GM21576 (cell line): ENCODE results near the gene PSPH.

Experiments
- ATAC-seq: cut with Tn5 transposase; IDR thresholded peaks from one replicate; pipeline ENCODE4 v1.9.1; 2021; ENCODE audit warnings: mild to moderate bottlenecking, moderate library complexity; ENCODE audit not compliant: unreplicated experiment

Gene PSPH

DNA sequence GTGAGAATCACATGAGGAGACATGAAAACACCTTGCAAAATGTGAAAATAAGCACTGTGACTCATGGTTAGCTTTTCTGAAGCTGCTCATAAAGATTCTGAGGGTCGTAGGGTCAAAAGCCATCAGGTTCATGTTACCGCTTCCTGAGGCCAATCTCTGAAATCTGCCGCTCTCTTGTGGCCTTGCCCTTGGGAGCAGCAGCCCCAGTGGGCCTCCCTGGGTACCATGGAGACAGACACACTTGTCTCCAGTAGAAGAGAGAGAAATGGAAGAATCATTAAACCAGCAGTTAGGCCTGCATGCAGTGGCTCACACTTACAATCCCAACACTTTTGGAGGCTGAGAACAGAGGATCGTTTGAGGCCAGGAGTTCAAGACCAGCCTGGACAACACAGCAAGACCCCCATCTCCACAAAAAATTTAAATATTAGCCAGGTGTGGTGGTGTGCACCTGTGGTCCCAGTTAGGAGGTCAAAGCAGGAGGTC is 44.0 kb downstream of the PSPH start:
- ATAC-seq: no peak

GRCh38 chr7:56003749-56004148 is 47.5 kb downstream of the PSPH start:
- no peak for ATAC-seq

DNA sequence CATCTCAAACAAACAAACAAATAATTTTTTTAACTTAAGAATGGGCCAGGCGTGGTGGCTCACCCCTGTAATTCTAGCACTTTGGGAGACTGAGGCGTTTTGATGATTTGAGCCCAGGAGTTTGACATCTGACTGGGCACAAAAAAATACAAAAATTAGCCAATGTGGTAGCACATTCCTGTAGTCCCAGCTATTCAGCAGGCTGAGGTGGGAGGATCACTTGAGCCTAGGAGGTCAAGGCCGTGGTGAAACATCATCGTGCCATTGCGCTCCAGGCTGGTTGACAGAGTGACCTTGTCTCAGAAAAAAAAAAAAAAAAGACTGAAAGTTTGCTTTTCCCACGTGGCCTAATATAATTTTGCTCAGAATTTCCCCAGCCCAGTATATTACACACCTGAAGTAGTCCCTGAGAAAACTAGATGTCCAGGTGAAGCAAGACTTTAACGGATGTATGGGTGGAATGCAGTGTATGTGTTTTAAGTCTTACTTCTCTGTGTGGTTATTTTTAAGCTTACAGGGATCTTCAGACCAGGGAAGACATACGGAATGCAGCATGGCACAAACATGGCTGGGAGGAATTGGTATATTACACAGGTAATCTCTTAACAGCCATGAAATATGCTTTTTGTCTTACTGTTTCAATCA is 54.3 kb downstream of the PSPH start:
- no peak for ATAC-seq

DNA sequence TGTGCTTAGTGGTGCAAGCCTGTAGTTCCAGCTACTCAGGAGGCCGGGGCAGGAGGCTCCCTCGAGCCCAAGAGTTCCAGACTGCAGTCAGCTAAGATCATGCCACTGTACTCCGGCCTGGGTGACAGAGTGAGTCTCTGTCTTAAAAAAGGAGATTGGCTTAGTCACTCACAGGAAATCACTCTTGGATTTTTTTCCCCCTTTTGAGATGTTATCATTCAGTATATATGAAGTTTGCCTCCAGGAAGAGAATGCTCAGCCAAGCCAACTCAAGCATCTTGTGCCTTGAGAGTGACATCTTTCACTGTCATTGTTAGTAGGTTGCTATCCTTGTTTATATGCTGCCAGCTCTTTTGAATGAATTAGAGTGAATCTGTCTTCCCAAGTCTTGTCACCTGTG is 58.9 kb downstream of the PSPH start:
- ATAC-seq: no peak

DNA sequence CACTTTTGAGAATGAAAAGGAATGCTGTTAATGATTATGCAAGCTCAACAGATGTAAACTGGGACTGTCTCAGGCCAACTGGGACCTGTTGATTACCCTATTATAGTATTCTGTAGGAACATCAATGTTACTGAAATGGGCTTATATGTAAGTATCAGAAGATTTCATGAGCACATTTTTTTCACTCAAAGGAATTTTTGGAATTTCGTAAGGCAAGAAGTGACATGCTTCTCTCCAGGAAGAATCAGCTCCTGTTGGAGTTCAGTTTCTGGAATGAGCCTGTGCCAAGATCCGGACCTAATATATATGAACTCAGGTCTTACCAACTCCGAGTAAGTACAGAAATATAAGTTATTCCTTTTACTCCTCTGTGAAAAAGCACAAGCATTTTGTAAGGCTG is 67.7 kb downstream of the PSPH start:
- no peak for ATAC-seq

GRCh38 chr7:55980266-55980665 is 71.0 kb downstream of the PSPH start:
- ATAC-seq: no peak

DNA sequence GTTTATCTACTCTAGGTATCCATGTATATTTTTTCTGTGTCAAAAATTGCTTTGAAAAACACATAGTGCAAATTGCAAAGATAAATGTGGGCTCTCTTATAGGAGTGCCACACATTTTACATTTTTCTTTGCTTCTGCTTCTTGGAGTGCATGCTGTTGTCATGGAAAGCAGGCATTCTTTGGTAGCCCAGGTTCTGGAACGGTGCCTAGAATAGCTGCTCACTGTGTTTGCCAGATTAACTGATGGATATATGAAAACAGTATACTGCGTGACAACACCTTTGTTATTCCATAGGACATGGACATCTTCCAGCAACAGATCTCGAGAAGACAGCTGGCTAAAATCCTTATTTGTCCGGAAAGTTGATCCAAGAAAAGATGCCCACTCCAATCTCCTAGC is 73.4 kb downstream of the PSPH start:
- ATAC-seq: no peak

DNA sequence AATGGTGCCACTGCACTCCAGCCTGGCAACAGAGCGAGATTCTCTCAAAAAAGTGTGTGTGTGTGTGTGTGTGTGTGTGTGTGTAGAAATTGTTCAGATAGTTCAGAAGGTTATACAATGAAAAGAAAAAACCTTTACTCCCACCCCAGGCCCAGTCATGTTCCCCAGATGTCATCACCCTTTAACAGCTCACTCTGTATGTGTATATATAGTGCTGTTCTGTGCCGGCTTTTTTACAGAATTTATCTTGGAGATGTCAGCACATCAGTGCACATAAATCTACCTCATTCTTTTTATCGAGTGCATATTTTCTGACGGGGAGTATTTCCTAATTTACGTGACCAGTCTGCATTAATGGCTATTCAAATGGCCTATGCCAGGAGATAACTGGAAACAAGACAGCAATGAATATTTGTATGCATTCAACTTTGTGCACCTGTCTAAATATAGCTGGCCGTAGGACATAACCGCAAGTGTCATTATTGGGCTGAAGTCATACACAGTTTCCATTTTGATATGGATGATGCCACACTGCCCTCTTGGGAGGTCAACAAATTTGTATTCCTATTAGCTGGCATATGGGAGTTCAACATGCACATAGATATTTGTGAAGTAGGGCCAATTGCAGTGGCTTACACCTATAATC is 75.1 kb downstream of the PSPH start:
- no peak for ATAC-seq

DNA sequence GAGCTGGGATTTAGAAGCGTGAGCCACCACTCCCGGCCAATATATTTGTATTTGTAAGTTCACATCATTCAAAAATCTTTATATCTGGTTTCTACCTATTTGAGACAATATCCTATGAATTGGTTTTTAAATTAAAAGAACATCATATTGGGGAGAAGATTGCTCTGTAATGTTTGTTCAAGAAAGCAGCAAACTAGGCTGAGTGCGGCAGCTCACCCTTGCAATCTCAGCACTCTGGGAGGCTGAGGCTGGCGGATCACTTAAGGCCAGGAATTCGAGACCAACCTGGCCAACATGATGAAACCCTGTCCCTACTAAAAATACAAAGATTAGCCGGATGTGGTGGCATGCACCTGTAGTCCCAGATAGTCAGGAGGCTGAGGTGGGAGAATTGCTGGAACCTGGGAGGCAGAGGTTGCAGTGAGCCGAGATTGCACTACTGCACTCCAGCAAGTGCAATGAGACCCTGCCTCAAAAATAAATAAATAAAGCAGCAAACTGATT is 77.4 kb downstream of the PSPH start:
- no peak for ATAC-seq

GRCh38 chr7:55970978-55971377 is 80.3 kb downstream of the PSPH start:
- ATAC-seq: no peak

- ATAC-seq: no peak
Measured at GRCh38 chr7:55970561-55970960, 80.7 kb downstream of the PSPH start.

DNA sequence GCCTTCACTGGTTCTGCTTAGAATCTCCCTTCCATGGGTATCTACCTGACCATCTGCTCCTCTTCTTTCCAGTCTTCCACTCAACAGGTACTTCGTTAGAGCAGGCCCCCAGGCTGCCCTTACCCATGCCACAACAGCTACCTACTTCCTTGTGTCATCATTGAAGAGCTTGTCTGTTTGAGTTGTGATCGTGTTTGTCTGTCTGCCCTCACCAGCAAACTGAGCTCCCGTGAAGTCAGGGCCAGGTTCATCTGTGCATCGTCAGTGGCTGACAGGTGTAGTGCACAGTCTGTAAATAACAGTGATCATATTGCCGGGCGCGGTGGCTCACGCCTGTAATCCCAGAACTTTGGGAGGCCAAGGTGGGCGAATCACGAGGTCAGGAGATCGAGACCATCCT is 81.9 kb downstream of the PSPH start:
- no peak for ATAC-seq

DNA sequence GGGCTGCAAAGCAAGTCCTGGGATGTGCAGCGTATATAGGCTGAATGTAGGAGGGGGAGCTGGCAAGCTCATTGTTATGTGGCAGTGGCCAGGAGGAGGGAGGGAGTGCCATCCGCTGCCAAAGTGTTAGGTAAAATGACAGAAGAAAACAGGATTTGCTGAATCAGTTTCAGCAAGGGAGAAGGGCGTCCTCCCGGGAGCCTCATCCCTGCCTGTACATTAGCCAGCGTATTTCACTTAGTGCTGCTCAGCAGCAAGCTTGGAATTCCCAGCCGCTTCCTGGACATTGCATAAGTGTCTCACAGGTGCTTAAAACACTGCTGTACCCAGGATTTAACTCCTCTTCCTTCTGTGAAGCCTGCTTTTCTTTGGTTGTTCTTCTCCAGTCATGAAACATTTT is 84.4 kb downstream of the PSPH start:
- ATAC-seq: no peak

GRCh38 chr7:55965805-55966421 is 85.3 kb downstream of the PSPH start:
- ATAC-seq: no peak

DNA sequence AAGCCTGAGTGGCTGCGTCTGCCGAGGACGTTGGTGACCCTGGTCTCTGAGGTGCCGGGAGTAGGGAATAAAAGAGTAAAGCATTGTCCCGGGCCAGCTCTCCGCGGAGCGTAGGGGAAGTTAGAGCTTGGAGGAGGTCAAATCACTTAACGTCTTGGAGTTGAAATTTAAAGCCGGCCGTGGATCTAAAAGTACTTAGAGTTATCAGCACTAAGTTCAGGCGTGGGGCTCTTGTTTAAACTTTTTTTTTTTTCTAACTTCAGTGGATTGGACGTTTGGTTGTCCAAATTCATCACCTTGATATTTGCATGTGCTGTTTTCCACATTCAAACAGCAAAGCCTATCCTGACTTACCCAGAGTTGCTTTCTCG is 86.2 kb downstream of the PSPH start:
- no peak for ATAC-seq

GRCh38 chr7:55964261-55965099 is 86.8 kb downstream of the PSPH start, which contains the start of gene NIPSNAP2:
Gene NIPSNAP2 (plus strand): TSS chr7:55964585. CDS start chr7:55964610, 25 bp downstream.
- ATAC-seq: peak; percentile 72

DNA sequence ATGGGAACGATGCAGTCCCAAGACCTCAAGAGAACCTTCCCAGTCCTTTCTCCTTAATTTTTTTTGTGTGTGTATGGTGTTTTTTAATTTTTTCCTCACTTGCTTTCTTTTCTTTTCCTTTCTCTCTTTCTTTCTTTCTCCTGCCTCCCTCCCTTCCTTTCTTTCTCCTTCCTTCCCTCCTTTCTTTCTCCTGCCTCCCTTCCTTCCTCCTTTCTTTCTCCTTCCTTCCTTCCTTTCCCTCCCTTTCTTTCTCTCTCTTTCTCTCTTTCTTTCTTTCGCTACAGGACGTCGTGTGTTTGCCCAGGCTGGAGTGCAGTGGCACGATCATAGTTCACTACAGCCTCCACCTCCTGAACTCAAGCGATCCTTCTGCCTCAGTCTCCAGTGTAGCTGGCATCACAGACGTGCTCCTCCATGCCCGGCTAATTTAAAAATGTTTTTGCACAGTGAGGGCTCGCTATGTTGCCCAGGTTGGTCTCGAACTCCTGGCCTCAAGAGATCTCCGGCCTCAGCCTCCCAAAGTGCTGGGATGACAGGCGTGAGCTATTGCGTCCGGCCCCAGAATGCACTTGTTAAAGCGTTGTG is 87.6 kb downstream of the PSPH start:
- ATAC-seq: no peak

GRCh38 chr7:55962014-55962413 is 89.2 kb downstream of the PSPH start:
- no peak for ATAC-seq
